K562 (cell line): ENCODE results near the gene CIB1. TPM values are rescaled to one million over a fixed set of nuclear protein-coding genes. Genes with fewer than 3 reads are reported as not detected.
A peak's percentile ranks its signal among the peaks of the same experiment; 100 is the strongest.

Experiments
- CREM ChIP-seq: IDR thresholded peaks from 2 replicates; pipeline ENCODE4 v1.6.1; 2014; ENCODE audit warnings: antibody characterized with exemption, low read depth
- ILF3 ChIP-seq: fragments of 450-650 bp; IDR thresholded peaks from 2 replicates; pipeline ENCODE4 v1.6.1; 2018; ENCODE audit warnings: antibody characterized with exemption, mild to moderate bottlenecking, moderate library complexity, borderline replicate concordance
- NR4A1 ChIP-seq, 2 experiments: fragments of 250-450 bp in 1 of 2; fragments of 450-650 bp in 1 of 2; sonication (Bioruptor Pico) in 1 of 2; IDR thresholded peaks; 2 replicates each; pipeline versions ENCODE4 v1.4.0 to v1.6.1; 2016 to 2020; ENCODE audit warnings: mild to moderate bottlenecking in 2 of 2, missing compliant biosample characterization in 1 of 2, missing genetic modification characterization in 1 of 2, moderate library complexity in 1 of 2
- SMARCC2 ChIP-seq: fragments of 450-650 bp; IDR thresholded peaks from 2 replicates; pipeline ENCODE4 v1.6.1; 2017; ENCODE audit warnings: antibody characterized with exemption, moderate library complexity, mild to moderate bottlenecking, low read depth
- STAT5A ChIP-seq: IDR thresholded peaks from 2 replicates; pipeline ENCODE4 v1.6.1; 2012; ENCODE audit warnings: low read length, inconsistent platforms, borderline replicate concordance
- TGIF2 ChIP-seq: sonication (generic); formaldehyde crosslinking; IDR thresholded peaks from 2 replicates; pipeline ENCODE4 v1.8.1; 2022; ENCODE audit warnings: mild to moderate bottlenecking, missing genetic modification reagents, moderate library complexity
- USF1 ChIP-seq: sonication (generic); formaldehyde crosslinking; IDR thresholded peaks from 2 replicates; pipeline ENCODE4 v1.9.0; 2022; ENCODE audit warnings: mild to moderate bottlenecking, missing genetic modification reagents
- ZNF165 ChIP-seq: fragments of 250-450 bp; sonication (Bioruptor Pico); IDR thresholded peaks from 2 replicates; pipeline ENCODE4 v1.4.0; 2020; ENCODE audit warnings: borderline replicate concordance
- ZNF551 ChIP-seq: fragments of 250-450 bp; sonication (Bioruptor Pico); IDR thresholded peaks from 2 replicates; pipeline ENCODE4 v1.5.0; 2021; ENCODE audit warnings: mild to moderate bottlenecking, moderate library complexity
- ZNF717 ChIP-seq: fragments of 250-450 bp; sonication (Bioruptor Pico); IDR thresholded peaks from 2 replicates; pipeline ENCODE4 v1.5.0; 2021
- polyA plus RNA-seq, 8 experiments: library from polyadenylated mRNA; depleted of rRNA in 4 of 8; stranded (reverse) in 5 of 8; unstranded in 3 of 8; fragments of >200 nt; fragmentation: Nextera tagmentation in 2 of 8; fragmentation: Illumina TruSeq in 1 of 8; extraction: Ambion mirVana in 2 of 8; extraction: Trizol in 1 of 8; gene quantifications; 2 replicates each; pipeline versions ENCODE4 v1.2.1 to v1.2.3, GENCODE V29; 2011 to 2014; ENCODE audit warnings: inconsistent platforms in 1 of 8, missing spikeins in 1 of 8
- total RNA-seq, 7 experiments: library from RNA; depleted of rRNA in 6 of 7; stranded (reverse); fragments of >200 nt in 6 of 7; fragmentation: Illumina TruSeq in 2 of 7; extraction: Trizol in 2 of 7; gene quantifications; 2 replicates each; pipeline versions ENCODE4 v1.2.1 to v1.2.3, GENCODE V29; 2011 to 2021; ENCODE audit warnings: low replicate concordance in 1 of 7
- TF ChIP-seq, protein P1 (sequence below), 2 experiments: fragments of 450-650 bp; IDR thresholded peaks; 2 replicates each; pipeline ENCODE4 v1.6.1; 2018; ENCODE audit warnings: mild to moderate bottlenecking in 2 of 2, low read depth in 1 of 2; ENCODE audit not compliant: partially characterized antibody in 2 of 2
- TF ChIP-seq, protein P2 (sequence below): sonication (generic); formaldehyde crosslinking; IDR thresholded peaks from 2 replicates; pipeline ENCODE4 v1.8.1; 2023; ENCODE audit warnings: missing genetic modification reagents, mild to moderate bottlenecking, borderline replicate concordance
- TF ChIP-seq, protein P3 (sequence below), 2 experiments: fragments of 200-800 bp in 1 of 2; sonication (Bioruptor generic) in 1 of 2; sonication (generic) in 1 of 2; formaldehyde crosslinking in 1 of 2; IDR thresholded peaks in 1 of 2; conservative IDR thresholded peaks in 1 of 2; 2 replicates each; pipeline versions ENCODE4 v1.5.0 to v1.6.1; 2016 to 2020; ENCODE audit warnings: missing compliant biosample characterization in 1 of 2, missing genetic modification characterization in 1 of 2, missing genetic modification reagents in 1 of 2

The CIB1 gene
- total and polyA plus RNA-seq, 9 of the 15 experiments (the other 6 are each of a cell fraction or from before 2014, with no cell fraction given) = 14.9 to 136 (median 64.5) TPM

- TF ChIP-seq, protein P1, sequence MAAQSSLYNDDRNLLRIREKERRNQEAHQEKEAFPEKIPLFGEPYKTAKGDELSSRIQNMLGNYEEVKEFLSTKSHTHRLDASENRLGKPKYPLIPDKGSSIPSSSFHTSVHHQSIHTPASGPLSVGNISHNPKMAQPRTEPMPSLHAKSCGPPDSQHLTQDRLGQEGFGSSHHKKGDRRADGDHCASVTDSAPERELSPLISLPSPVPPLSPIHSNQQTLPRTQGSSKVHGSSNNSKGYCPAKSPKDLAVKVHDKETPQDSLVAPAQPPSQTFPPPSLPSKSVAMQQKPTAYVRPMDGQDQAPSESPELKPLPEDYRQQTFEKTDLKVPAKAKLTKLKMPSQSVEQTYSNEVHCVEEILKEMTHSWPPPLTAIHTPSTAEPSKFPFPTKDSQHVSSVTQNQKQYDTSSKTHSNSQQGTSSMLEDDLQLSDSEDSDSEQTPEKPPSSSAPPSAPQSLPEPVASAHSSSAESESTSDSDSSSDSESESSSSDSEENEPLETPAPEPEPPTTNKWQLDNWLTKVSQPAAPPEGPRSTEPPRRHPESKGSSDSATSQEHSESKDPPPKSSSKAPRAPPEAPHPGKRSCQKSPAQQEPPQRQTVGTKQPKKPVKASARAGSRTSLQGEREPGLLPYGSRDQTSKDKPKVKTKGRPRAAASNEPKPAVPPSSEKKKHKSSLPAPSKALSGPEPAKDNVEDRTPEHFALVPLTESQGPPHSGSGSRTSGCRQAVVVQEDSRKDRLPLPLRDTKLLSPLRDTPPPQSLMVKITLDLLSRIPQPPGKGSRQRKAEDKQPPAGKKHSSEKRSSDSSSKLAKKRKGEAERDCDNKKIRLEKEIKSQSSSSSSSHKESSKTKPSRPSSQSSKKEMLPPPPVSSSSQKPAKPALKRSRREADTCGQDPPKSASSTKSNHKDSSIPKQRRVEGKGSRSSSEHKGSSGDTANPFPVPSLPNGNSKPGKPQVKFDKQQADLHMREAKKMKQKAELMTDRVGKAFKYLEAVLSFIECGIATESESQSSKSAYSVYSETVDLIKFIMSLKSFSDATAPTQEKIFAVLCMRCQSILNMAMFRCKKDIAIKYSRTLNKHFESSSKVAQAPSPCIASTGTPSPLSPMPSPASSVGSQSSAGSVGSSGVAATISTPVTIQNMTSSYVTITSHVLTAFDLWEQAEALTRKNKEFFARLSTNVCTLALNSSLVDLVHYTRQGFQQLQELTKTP (IDR thresholded peaks at IDR 0.05; ENCODE audit: low read depth in 1 of 2, partially characterized antibody in 2 of 2) = no peak
- TF ChIP-seq CREM (no peak), TGIF2 (CRISPR knock-in tag) (no peak), SMARCC2 (no peak), ILF3 (no peak), ZNF165 (no peak), ZNF717 (CRISPR knock-in tag) (no peak), USF1 (CRISPR knock-in tag) (peak; percentile 42; the same call in 1 of the 2 replicates), ZNF551 (CRISPR knock-in tag) (no peak), NR4A1 (CRISPR knock-in tag; IDR thresholded peaks at IDR 0.05) (0 out of 2 replicates have a peak, but pooled peaks have one; percentile 46), NR4A1 (tag; IDR thresholded peaks at IDR 0.05) (no peak), STAT5A (no peak)
- TF ChIP-seq, protein P2, sequence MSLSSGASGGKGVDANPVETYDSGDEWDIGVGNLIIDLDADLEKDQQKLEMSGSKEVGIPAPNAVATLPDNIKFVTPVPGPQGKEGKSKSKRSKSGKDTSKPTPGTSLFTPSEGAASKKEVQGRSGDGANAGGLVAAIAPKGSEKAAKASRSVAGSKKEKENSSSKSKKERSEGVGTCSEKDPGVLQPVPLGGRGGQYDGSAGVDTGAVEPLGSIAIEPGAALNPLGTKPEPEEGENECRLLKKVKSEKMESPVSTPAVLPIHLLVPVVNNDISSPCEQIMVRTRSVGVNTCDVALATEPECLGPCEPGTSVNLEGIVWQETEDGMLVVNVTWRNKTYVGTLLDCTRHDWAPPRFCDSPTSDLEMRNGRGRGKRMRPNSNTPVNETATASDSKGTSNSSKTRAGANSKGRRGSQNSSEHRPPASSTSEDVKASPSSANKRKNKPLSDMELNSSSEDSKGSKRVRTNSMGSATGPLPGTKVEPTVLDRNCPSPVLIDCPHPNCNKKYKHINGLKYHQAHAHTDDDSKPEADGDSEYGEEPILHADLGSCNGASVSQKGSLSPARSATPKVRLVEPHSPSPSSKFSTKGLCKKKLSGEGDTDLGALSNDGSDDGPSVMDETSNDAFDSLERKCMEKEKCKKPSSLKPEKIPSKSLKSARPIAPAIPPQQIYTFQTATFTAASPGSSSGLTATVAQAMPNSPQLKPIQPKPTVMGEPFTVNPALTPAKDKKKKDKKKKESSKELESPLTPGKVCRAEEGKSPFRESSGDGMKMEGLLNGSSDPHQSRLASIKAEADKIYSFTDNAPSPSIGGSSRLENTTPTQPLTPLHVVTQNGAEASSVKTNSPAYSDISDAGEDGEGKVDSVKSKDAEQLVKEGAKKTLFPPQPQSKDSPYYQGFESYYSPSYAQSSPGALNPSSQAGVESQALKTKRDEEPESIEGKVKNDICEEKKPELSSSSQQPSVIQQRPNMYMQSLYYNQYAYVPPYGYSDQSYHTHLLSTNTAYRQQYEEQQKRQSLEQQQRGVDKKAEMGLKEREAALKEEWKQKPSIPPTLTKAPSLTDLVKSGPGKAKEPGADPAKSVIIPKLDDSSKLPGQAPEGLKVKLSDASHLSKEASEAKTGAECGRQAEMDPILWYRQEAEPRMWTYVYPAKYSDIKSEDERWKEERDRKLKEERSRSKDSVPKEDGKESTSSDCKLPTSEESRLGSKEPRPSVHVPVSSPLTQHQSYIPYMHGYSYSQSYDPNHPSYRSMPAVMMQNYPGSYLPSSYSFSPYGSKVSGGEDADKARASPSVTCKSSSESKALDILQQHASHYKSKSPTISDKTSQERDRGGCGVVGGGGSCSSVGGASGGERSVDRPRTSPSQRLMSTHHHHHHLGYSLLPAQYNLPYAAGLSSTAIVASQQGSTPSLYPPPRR (CRISPR knock-in tag) = no peak
- TF ChIP-seq, protein P3, sequence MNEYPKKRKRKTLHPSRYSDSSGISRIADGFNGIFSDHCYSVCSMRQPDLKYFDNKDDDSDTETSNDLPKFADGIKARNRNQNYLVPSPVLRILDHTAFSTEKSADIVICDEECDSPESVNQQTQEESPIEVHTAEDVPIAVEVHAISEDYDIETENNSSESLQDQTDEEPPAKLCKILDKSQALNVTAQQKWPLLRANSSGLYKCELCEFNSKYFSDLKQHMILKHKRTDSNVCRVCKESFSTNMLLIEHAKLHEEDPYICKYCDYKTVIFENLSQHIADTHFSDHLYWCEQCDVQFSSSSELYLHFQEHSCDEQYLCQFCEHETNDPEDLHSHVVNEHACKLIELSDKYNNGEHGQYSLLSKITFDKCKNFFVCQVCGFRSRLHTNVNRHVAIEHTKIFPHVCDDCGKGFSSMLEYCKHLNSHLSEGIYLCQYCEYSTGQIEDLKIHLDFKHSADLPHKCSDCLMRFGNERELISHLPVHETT (CRISPR knock-in tag; conservative IDR thresholded peaks at IDR 0.05 in 1 of 2, IDR thresholded peaks at IDR 0.05 in 1 of 2) = no peak
Observed at GRCh38 chr15:90249203-90249863, 15.6 kb upstream of the CIB1 start, which contains the start of gene TTLL13 (continued).
